IMR-90 (cell line): ENCODE results near the gene LPAR1. TPM values are rescaled to one million over a fixed set of nuclear protein-coding genes. Genes with fewer than 3 reads are reported as not detected.

Experiments used
- ATAC-seq: fragments of 200-7000 bp; cut with Tn5 transposase; 2 replicates; pipeline ENCODE4 v1.9.1; 2020; ENCODE audit warnings: low read depth, mild to moderate bottlenecking, moderate library complexity
- BruUV-seq: library from RNA; stranded (reverse); fragments of 400-500 nt; replicated peaks from 2 replicates; lab custom pipeline; 2021; lab: Mats Ljungman, UMichigan
- CTCF ChIA-PET: fragments of 300-600 bp; formaldehyde crosslinking; extraction: SDS; loops from one replicate; lab custom pipeline; 2021; ENCODE audit warnings: antibody characterized with exemption; lab: Yijun Ruan, JAX
- POLR2A ChIA-PET: fragments of 300-600 bp; sonication (Branson Sonifier 250); formaldehyde crosslinking; loops from one replicate; lab custom pipeline; 2022; ENCODE audit warnings: antibody characterized with exemption; ENCODE audit not compliant: unreplicated experiment; lab: Charles Lee
- DNase-seq: peaks from one replicate; pipeline ENCODE4 v3.0.0; 2013
- H2AFZ ChIP-seq: replicated peaks from 2 replicates; pipeline ENCODE3; 2013; ENCODE audit warnings: low read length, mild to moderate bottlenecking; ENCODE audit not compliant: poor library complexity
- H2AK5ac ChIP-seq: 2 replicates; pipeline ENCODE4 v1.6.1; 2013; ENCODE audit warnings: low read depth, low read length, inconsistent platforms
- H2AK9ac ChIP-seq: replicated peaks from 2 replicates; pipeline ENCODE3; 2013; ENCODE audit warnings: mild to moderate bottlenecking, low read depth, low read length, moderate library complexity; ENCODE audit not compliant: poor library complexity
- H2BK120ac ChIP-seq: 2 replicates; pipeline ENCODE4 v1.6.1; 2013; ENCODE audit warnings: low read depth, low read length, inconsistent platforms
- H2BK15ac ChIP-seq: 3 replicates; pipeline ENCODE4 v1.6.1; 2013; ENCODE audit warnings: low read depth, low read length, inconsistent platforms
- H2BK20ac ChIP-seq: 2 replicates; pipeline ENCODE4 v1.6.1; 2013; ENCODE audit warnings: low read depth, mild to moderate bottlenecking, inconsistent platforms, low read length, moderate library complexity
- H2BK5ac ChIP-seq: 2 replicates; pipeline ENCODE4 v1.6.1; 2013; ENCODE audit warnings: mild to moderate bottlenecking, low read depth, low read length, inconsistent platforms; ENCODE audit not compliant: poor library complexity, severe bottlenecking
- H3K14ac ChIP-seq: replicated peaks from 2 replicates; pipeline ENCODE4 v1.6.1; 2013; ENCODE audit warnings: low read depth, low read length, inconsistent platforms
- H3K18ac ChIP-seq: 2 replicates; pipeline ENCODE4 v1.6.1; 2013; ENCODE audit warnings: low read depth, low read length, control low read depth
- H3K23ac ChIP-seq: 2 replicates; pipeline ENCODE4 v1.6.1; 2013; ENCODE audit warnings: low read depth, low read length, inconsistent platforms
- H3K27ac ChIP-seq: 2 replicates; pipeline ENCODE4 v1.5.1; 2013; ENCODE audit warnings: mild to moderate bottlenecking, control low read depth, low read length; ENCODE audit not compliant: insufficient read depth
- H3K27me3 ChIP-seq: 2 replicates; pipeline ENCODE4 v1.6.1; 2013; ENCODE audit warnings: low read length; ENCODE audit not compliant: control insufficient read depth, insufficient read depth
- H3K36me3 ChIP-seq: 2 replicates; pipeline ENCODE4 v1.6.1; 2013; ENCODE audit warnings: low read length, mixed read lengths; ENCODE audit not compliant: control insufficient read depth, insufficient read depth
- H3K4ac ChIP-seq: 2 replicates; pipeline ENCODE4 v1.6.1; 2013; ENCODE audit warnings: low read depth, low read length, inconsistent platforms
- H3K4me1 ChIP-seq: 2 replicates; pipeline ENCODE4 v1.6.1; 2013; ENCODE audit warnings: low read length, mixed read lengths; ENCODE audit not compliant: control insufficient read depth, insufficient read depth
- H3K4me2 ChIP-seq: 2 replicates; pipeline ENCODE4 v1.6.1; 2013; ENCODE audit warnings: low read depth, mild to moderate bottlenecking, control low read depth, low read length, moderate library complexity
- H3K4me3 ChIP-seq: 2 replicates; pipeline ENCODE4 v1.5.1; 2013; ENCODE audit warnings: low read depth, mild to moderate bottlenecking, control low read depth, low read length, moderate library complexity; ENCODE audit not compliant: insufficient read depth
- H3K56ac ChIP-seq: 2 replicates; pipeline ENCODE4 v1.6.1; 2013; ENCODE audit warnings: low read length, inconsistent platforms; ENCODE audit not compliant: insufficient read depth; ENCODE audit errors: extremely low read depth
- H3K79me1 ChIP-seq, 2 experiments: 2 replicates each; pipeline ENCODE4 v1.6.1; 2013; ENCODE audit warnings: low read length in 2 of 2, inconsistent platforms in 1 of 2, low read depth in 1 of 2
- H3K9ac ChIP-seq: 2 replicates; pipeline ENCODE4 v1.6.1; 2013; ENCODE audit warnings: low read depth, low read length, control low read depth
- H3K9me1 ChIP-seq: 2 replicates; pipeline ENCODE4 v1.6.1; 2013; ENCODE audit warnings: low read length, inconsistent platforms; ENCODE audit not compliant: insufficient read depth
- H3K9me3 ChIP-seq: 2 replicates; pipeline ENCODE4 v1.6.1; 2013; ENCODE audit warnings: low read length; ENCODE audit not compliant: control insufficient read depth, insufficient read depth
- H4K20me1 ChIP-seq: 2 replicates; pipeline ENCODE4 v1.6.1; 2013; ENCODE audit warnings: low read length, inconsistent platforms; ENCODE audit not compliant: insufficient read depth
- H4K5ac ChIP-seq: 2 replicates; pipeline ENCODE4 v1.6.1; 2013; ENCODE audit warnings: mild to moderate bottlenecking, low read depth, low read length, control low read depth
- H4K8ac ChIP-seq, 2 experiments: 2 replicates each; pipeline ENCODE4 v1.6.1; 2013; ENCODE audit warnings: low read depth in 2 of 2, low read length in 2 of 2, control low read depth in 1 of 2, inconsistent platforms in 1 of 2
- H4K91ac ChIP-seq: 2 replicates; pipeline ENCODE4 v1.6.1; 2013; ENCODE audit warnings: low read depth, low read length, inconsistent platforms; ENCODE audit not compliant: insufficient read depth
- CEBPB ChIP-seq: IDR thresholded peaks from 2 replicates; pipeline ENCODE4 v1.6.1; 2012; ENCODE audit warnings: low read depth, low read length, improper control_type of control experiment
- FOS ChIP-seq: fragments of 150-350 bp; IDR thresholded peaks from 2 replicates; pipeline ENCODE4 v1.6.1; 2016; ENCODE audit warnings: low read depth, low read length
- MAFK ChIP-seq: IDR thresholded peaks from 2 replicates; pipeline ENCODE4 v1.6.1; 2012; ENCODE audit warnings: low read depth, low read length, improper control_type of control experiment
- MAZ ChIP-seq: IDR thresholded peaks from 2 replicates; pipeline ENCODE4 v1.6.1; 2012; ENCODE audit warnings: low read depth, mild to moderate bottlenecking, low read length, improper control_type of control experiment, moderate library complexity, borderline replicate concordance
- MXI1 ChIP-seq: IDR thresholded peaks from 2 replicates; pipeline ENCODE4 v1.6.1; 2012; ENCODE audit warnings: low read depth, mild to moderate bottlenecking, low read length, moderate library complexity, borderline replicate concordance
- NFE2L2 ChIP-seq: fragments of 150-350 bp; IDR thresholded peaks from 2 replicates; pipeline ENCODE4 v1.6.1; 2016; ENCODE audit warnings: low read depth, mild to moderate bottlenecking, low read length
- POLR2A ChIP-seq: IDR thresholded peaks from 2 replicates; pipeline ENCODE4 v1.6.1; 2012; ENCODE audit warnings: mild to moderate bottlenecking, low read depth, low read length
- RAD21 ChIP-seq: IDR thresholded peaks from 2 replicates; pipeline ENCODE4 v1.6.1; 2012; ENCODE audit warnings: low read length, improper control_type of control experiment
- RCOR1 ChIP-seq: IDR thresholded peaks from 2 replicates; pipeline ENCODE4 v1.6.1; 2012; ENCODE audit warnings: mild to moderate bottlenecking, low read length, improper control_type of control experiment; ENCODE audit not compliant: insufficient replicate concordance
- RFX5 ChIP-seq: IDR thresholded peaks from 2 replicates; pipeline ENCODE4 v1.8.0; 2012; ENCODE audit warnings: low read depth, mild to moderate bottlenecking, low read length, moderate library complexity
- SMC3 ChIP-seq: fragments of 150-350 bp; IDR thresholded peaks from 2 replicates; pipeline ENCODE4 v1.6.1; 2016; ENCODE audit warnings: low read depth, mild to moderate bottlenecking, antibody characterized with exemption, low read length, moderate library complexity
- WGBS, 2 experiments: methylation state at CpG; one replicate each; pipeline versions ENCODE4 v1.1.5 to v1.1.7; 2013; ENCODE audit warnings: missing lambda C conversion rate in 2 of 2; ENCODE audit not compliant: insufficient read length in 1 of 2; ENCODE audit errors: extremely low coverage in 2 of 2; 5-methylcytosine and 5-hydroxymethylcytosine counted together
- dilution Hi-C: fragments of 300-500 bp; cut with HindIII; formaldehyde crosslinking; loops from one replicate; pipeline ENCODE4 v1.14.3; 2018; ENCODE audit warnings: low sequenced_read_pairs; ENCODE audit not compliant: unreplicated experiment
- in situ Hi-C: fragments of 300-500 bp; cut with MboI; formaldehyde crosslinking; loops from 3 replicates; pipeline ENCODE4 v1.14.3; 2019; ENCODE audit warnings: low sequenced_read_pairs, inconsistent platforms, mixed read lengths
- intact Hi-C: fragments of 100-400 bp; cut with micrococcal nuclease; formaldehyde crosslinking; loops from 2 replicates; pipeline ENCODE4 v1.10.0; 2022
- polyA plus RNA-seq, 3 experiments: library from polyadenylated mRNA; depleted of rRNA; stranded (reverse); fragments of >200 nt; gene quantifications; 2 replicates each; pipeline ENCODE4 v1.2.3, GENCODE V29; 2012; ENCODE audit warnings: low replicate concordance in 1 of 3
- total RNA-seq: library from RNA; depleted of rRNA; stranded (reverse); fragments of >200 nt; gene quantifications from 2 replicates; pipeline ENCODE4 v1.2.3, GENCODE V29; 2012
- TF ChIP-seq, protein P1 (sequence below): fragments of 150-350 bp; IDR thresholded peaks from 2 replicates; pipeline ENCODE4 v1.6.1; 2016; ENCODE audit warnings: low read depth, mild to moderate bottlenecking, low read length, moderate library complexity, borderline replicate concordance
- TF ChIP-seq, protein P2 (sequence below): fragments of 150-350 bp; IDR thresholded peaks from 2 replicates; pipeline ENCODE4 v1.6.1; 2017; ENCODE audit warnings: mild to moderate bottlenecking, antibody characterized with exemption, low read length, low read depth
- TF ChIP-seq, protein P3 (sequence below): conservative IDR thresholded peaks from 2 replicates; pipeline ENCODE4 v1.5.1; 2012; ENCODE audit warnings: mild to moderate bottlenecking, low read depth, low read length, improper control_type of control experiment

Gene LPAR1
- total and polyA plus RNA-seq, 2 of the 4 experiments (the other 2 are of a cell fraction), result 171 to 315 TPM

DNA sequence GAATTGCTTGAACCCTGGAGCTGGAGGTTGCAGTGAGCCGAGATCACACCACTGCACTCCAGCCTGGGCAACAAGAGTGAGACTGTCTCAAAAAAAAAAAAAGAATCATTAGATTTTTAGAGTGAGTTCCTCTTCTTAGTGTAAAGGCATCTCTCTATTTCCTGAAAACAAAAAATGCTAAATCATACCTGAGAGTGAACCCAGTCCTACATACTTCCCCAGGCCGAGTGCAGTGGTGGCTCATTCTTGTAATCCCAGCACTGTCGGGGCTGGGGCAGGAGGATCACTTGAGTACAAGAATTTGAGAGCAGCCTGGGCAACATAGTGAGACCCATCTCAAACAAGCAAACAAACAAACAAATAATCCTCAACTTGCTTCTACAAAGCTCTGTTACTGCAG, 38.2 kb upstream of the LPAR1 start:
- ATAC-seq (no peak), DNase-seq (no peak)
- no peak overlapping the region for H3K14ac ChIP-seq
- H3K27me3 ChIP-seq, result no peaks in the 10 kb centered on the region
- H2AFZ ChIP-seq, result no peak overlapping the region
- no peak overlapping the region for H3K4me2 ChIP-seq
- dilution Hi-C loops (no loop called here), in situ Hi-C loops (no loop called here), intact Hi-C loops (no loop called here)
- H2BK20ac ChIP-seq, result no peak overlapping the region
- H4K20me1 ChIP-seq, result no peaks in the 10 kb centered on the region
- no CpG with 5 or more reads among the region's 3 CpGs for WGBS, 2 experiments
- no peak overlapping the region for H3K23ac ChIP-seq
- BruUV-seq, result no TSS peak
- ChIA-PET POLR2A (no interaction called here), CTCF (no interaction called here)
- H2BK120ac ChIP-seq, result no peak overlapping the region
- TF ChIP-seq NFE2L2, result no peak
- TF ChIP-seq, protein P1, sequence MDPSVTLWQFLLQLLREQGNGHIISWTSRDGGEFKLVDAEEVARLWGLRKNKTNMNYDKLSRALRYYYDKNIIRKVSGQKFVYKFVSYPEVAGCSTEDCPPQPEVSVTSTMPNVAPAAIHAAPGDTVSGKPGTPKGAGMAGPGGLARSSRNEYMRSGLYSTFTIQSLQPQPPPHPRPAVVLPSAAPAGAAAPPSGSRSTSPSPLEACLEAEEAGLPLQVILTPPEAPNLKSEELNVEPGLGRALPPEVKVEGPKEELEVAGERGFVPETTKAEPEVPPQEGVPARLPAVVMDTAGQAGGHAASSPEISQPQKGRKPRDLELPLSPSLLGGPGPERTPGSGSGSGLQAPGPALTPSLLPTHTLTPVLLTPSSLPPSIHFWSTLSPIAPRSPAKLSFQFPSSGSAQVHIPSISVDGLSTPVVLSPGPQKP, result no peak
- no peak for TF ChIP-seq MXI1
- TF ChIP-seq SMC3, result no peak
- TF ChIP-seq MAZ, result no peak
- TF ChIP-seq POLR2A, result no peak
- no peak for TF ChIP-seq MAFK
- TF ChIP-seq RAD21, result no peak
- TF ChIP-seq FOS, result no peak
- TF ChIP-seq, protein P2, sequence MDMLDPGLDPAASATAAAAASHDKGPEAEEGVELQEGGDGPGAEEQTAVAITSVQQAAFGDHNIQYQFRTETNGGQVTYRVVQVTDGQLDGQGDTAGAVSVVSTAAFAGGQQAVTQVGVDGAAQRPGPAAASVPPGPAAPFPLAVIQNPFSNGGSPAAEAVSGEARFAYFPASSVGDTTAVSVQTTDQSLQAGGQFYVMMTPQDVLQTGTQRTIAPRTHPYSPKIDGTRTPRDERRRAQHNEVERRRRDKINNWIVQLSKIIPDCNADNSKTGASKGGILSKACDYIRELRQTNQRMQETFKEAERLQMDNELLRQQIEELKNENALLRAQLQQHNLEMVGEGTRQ, result no peak
- TF ChIP-seq CEBPB, result no peak
- TF ChIP-seq, protein P3, sequence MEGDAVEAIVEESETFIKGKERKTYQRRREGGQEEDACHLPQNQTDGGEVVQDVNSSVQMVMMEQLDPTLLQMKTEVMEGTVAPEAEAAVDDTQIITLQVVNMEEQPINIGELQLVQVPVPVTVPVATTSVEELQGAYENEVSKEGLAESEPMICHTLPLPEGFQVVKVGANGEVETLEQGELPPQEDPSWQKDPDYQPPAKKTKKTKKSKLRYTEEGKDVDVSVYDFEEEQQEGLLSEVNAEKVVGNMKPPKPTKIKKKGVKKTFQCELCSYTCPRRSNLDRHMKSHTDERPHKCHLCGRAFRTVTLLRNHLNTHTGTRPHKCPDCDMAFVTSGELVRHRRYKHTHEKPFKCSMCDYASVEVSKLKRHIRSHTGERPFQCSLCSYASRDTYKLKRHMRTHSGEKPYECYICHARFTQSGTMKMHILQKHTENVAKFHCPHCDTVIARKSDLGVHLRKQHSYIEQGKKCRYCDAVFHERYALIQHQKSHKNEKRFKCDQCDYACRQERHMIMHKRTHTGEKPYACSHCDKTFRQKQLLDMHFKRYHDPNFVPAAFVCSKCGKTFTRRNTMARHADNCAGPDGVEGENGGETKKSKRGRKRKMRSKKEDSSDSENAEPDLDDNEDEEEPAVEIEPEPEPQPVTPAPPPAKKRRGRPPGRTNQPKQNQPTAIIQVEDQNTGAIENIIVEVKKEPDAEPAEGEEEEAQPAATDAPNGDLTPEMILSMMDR, result no peak
- no peak for TF ChIP-seq RFX5
- no peak for TF ChIP-seq RCOR1
- H2BK15ac ChIP-seq, result no peak overlapping the region
- H3K9ac ChIP-seq, result no peak overlapping the region
- H3K18ac ChIP-seq, result no peak overlapping the region
- H2BK5ac ChIP-seq, result no peak overlapping the region
- H4K8ac ChIP-seq, result no peak overlapping the region
- H3K9me3 ChIP-seq, result no peaks in the 10 kb centered on the region
- no peaks in the 10 kb centered on the region for H3K79me1 ChIP-seq
- no peaks in the 10 kb centered on the region for H3K9me1 ChIP-seq
- no peak overlapping the region for H4K91ac ChIP-seq
- H4K5ac ChIP-seq, result no peak overlapping the region
- no peak overlapping the region for H3K4me3 ChIP-seq
- no peak overlapping the region for H3K4ac ChIP-seq
- H3K36me3 ChIP-seq, result no peaks in the 10 kb centered on the region
- no peak overlapping the region for H3K27ac ChIP-seq
- H2AK9ac ChIP-seq, result no peak overlapping the region
- H3K4me1 ChIP-seq, result no peaks in the 10 kb centered on the region
- H3K56ac ChIP-seq, result no peak overlapping the region
- H2AK5ac ChIP-seq, result no peak overlapping the region
